GM18907 (cell line): ENCODE measurements around the gene SLFN14.
"Not testable (repeated sequence)": the region's sequence is repeated elsewhere in the genome, so short reads cannot be mapped to it uniquely, and the experiment has no call there.

Source experiments
- ATAC-seq: cut with Tn5 transposase; IDR thresholded peaks from one replicate; pipeline ENCODE4 v1.9.1; 2021; ENCODE audit warnings: mild to moderate bottlenecking, moderate library complexity; ENCODE audit not compliant: unreplicated experiment

The SLFN14 gene

GRCh38 chr17:35523296-35523695 lies 37.3 kb downstream of the SLFN14 start:
- ATAC-seq, result no peak

GRCh38 chr17:35521654-35522256 lies 38.9 kb downstream of the SLFN14 start:
- ATAC-seq, result not testable (repeated sequence)

GRCh38 chr17:35521150-35521549 lies 39.5 kb downstream of the SLFN14 start:
- ATAC-seq, result no peak

GRCh38 chr17:35519906-35520442 lies 40.6 kb downstream of the SLFN14 start:
- ATAC-seq, result no peak

GRCh38 chr17:35519439-35519838 lies 41.2 kb downstream of the SLFN14 start:
- ATAC-seq, result no peak

- ATAC-seq, result not testable (repeated sequence)
These were observed 42.2 kb downstream of the SLFN14 start for GRCh38 chr17:35518431-35518830.

- no peak for ATAC-seq
These were observed 45.6 kb downstream of the SLFN14 start for GRCh38 chr17:35515027-35515426.

- no peak for ATAC-seq
These were observed 46.1 kb downstream of the SLFN14 start for GRCh38 chr17:35514564-35514963.
